HPDE6-E6E7 (cell line): ENCODE measurements around the gene LHPP.

Experiments used
- DNase-seq: peaks from one replicate; pipeline ENCODE4 v3.0.0; 2011; ENCODE audit warnings: missing footprints; ENCODE audit errors: extremely low spot score

The LHPP gene

GRCh38 chr10:124592736-124593430 lies 131.3 kb downstream of the LHPP start:
- no peak for DNase-seq

- DNase-seq = no peak
Measured at GRCh38 chr10:124593431-124593985, 131.9 kb downstream of the LHPP start.

- DNase-seq = no peak
Measured at GRCh38 chr10:124594240-124594639, 132.6 kb downstream of the LHPP start.

- DNase-seq = no peak
Measured at GRCh38 chr10:124595143-124595883, 133.7 kb downstream of the LHPP start.

GRCh38 chr10:124596116-124596785 lies 134.6 kb downstream of the LHPP start:
- no peak for DNase-seq

- no peak for DNase-seq
Measured at GRCh38 chr10:124596962-124597845, 135.6 kb downstream of the LHPP start.

GRCh38 chr10:124597846-124598165 lies 136.2 kb downstream of the LHPP start:
- DNase-seq = no peak

GRCh38 chr10:124598196-124598595 lies 136.6 kb downstream of the LHPP start:
- no peak for DNase-seq

- DNase-seq = no peak
Measured at GRCh38 chr10:124598773-124599587, 137.4 kb downstream of the LHPP start.

- no peak for DNase-seq
Measured at GRCh38 chr10:124599588-124600050, 138.0 kb downstream of the LHPP start.

- no peak for DNase-seq
Measured at GRCh38 chr10:124600051-124600880, 138.6 kb downstream of the LHPP start.

GRCh38 chr10:124601016-124601415 lies 139.4 kb downstream of the LHPP start:
- DNase-seq = no peak

- DNase-seq = no peak
Measured at GRCh38 chr10:124601431-124602120, 140.0 kb downstream of the LHPP start.

- DNase-seq = no peak
Measured at GRCh38 chr10:124602121-124602561, 140.5 kb downstream of the LHPP start.

GRCh38 chr10:124602646-124603365 lies 141.2 kb downstream of the LHPP start:
- no peak for DNase-seq

GRCh38 chr10:124603376-124604213 lies 142.0 kb downstream of the LHPP start:
- DNase-seq = no peak

- DNase-seq = no peak
Measured at GRCh38 chr10:124604214-124605000, 142.8 kb downstream of the LHPP start.
